Transverse colon (tissue), 4 donors: Measurements from ENCODE around the gene PRCP. TPM values are rescaled to one million over a fixed set of nuclear protein-coding genes. Genes with fewer than 3 reads are reported as not detected.

Experiments used
- DNase-seq: peaks from one replicate; pipeline ENCODE4 v3.0.0-alpha.2; 2019
- H3K27ac ChIP-seq, 4 donors: fragments of 200-600 bp; sonication (generic); 2 replicates each; pipeline ENCODE4 v1.5.1; 2016 to 2018; ENCODE audit warnings: inconsistent platforms in 4 of 4
- H3K27me3 ChIP-seq: fragments of 200-600 bp; sonication (generic); 2 replicates; pipeline ENCODE4 v1.5.1; 2017; ENCODE audit warnings: inconsistent platforms
- H3K36me3 ChIP-seq, 4 donors: fragments of 200-600 bp; sonication (generic); 2 replicates each; pipeline ENCODE4 v1.5.1; 2017 to 2019; ENCODE audit warnings: inconsistent platforms in 4 of 4
- H3K4me1 ChIP-seq, 4 donors: fragments of 200-600 bp; sonication (generic); 2 replicates each; pipeline ENCODE4 v1.5.1; 2017 to 2020; ENCODE audit warnings: inconsistent platforms in 4 of 4
- H3K4me3 ChIP-seq, 4 donors: fragments of 200-600 bp; sonication (generic); 1 replicate in 1 of 4; 2 replicates in 3 of 4; pipeline versions ENCODE4 v1.5.1 to v1.6.1; 2017 to 2019; ENCODE audit warnings: inconsistent platforms in 4 of 4
- H3K9me3 ChIP-seq, 2 donors: fragments of 200-600 bp; sonication (generic); 2 replicates each; pipeline ENCODE4 v1.5.1; 2017 to 2019; ENCODE audit warnings: inconsistent platforms in 2 of 2
- CTCF ChIP-seq, 5 experiments: fragments of 200-600 bp in 3 of 5; fragments of 450-650 bp in 2 of 5; sonication (generic) in 3 of 5; IDR thresholded peaks; 1 replicate in 2 of 5; 2 replicates in 3 of 5; pipeline ENCODE4 v1.5.1; 2016 to 2017; ENCODE audit warnings: antibody characterized with exemption in 5 of 5, inconsistent platforms in 3 of 5, mild to moderate bottlenecking in 2 of 5, moderate library complexity in 1 of 5
- EP300 ChIP-seq: sonication (generic); formaldehyde crosslinking; IDR thresholded peaks from one replicate; pipeline ENCODE4 v1.6.1; 2017; ENCODE audit warnings: antibody characterized with exemption, low read depth
- POLR2A ChIP-seq: fragments of 450-650 bp; IDR thresholded peaks from one replicate; pipeline ENCODE4 v1.6.1; 2016; ENCODE audit warnings: antibody characterized with exemption, mild to moderate bottlenecking, moderate library complexity
- POLR2AphosphoS5 ChIP-seq, 3 donors: sonication (generic); formaldehyde crosslinking; IDR thresholded peaks; one replicate each; pipeline ENCODE4 v1.6.1; 2016; ENCODE audit warnings: antibody characterized with exemption in 3 of 3
- WGBS, 2 donors: methylation state at CpG; one replicate each; pipeline ENCODE4 v1.1.5; 2018; ENCODE audit warnings: low coverage in 1 of 2; 5-methylcytosine and 5-hydroxymethylcytosine counted together
- in situ Hi-C, 4 donors: fragments of 200-750 bp; cut with MboI; loops; one replicate each; pipeline versions ENCODE4 v1.15.0 to v1.15.1; 2017; ENCODE audit warnings: low sequenced_read_pairs in 3 of 4, low pct_ligation_motif_present in 1 of 4, low pct_unique_long_range_greater_than_20kb in 1 of 4
- intact Hi-C: fragments of 100-400 bp; cut with DNase I; formaldehyde crosslinking; loops from one replicate; pipeline ENCODE4 v1.15.1; 2023; ENCODE audit warnings: low total_unique reads
- total RNA-seq, 4 donors: library from RNA; depleted of rRNA; stranded (reverse); fragments of >200 nt; gene quantifications; one replicate each; pipeline ENCODE4 v1.1.0, GENCODE V29; 2016

The PRCP gene
- total RNA-seq, 4 donors from 2014 or later: 20.9 to 34.8 (median 29.9) TPM

- TF ChIP-seq CTCF (IDR thresholded peaks at IDR 0.05) (no peak), POLR2AphosphoS5 (IDR thresholded peaks at IDR 0.05) (no peak), EP300 (no peak), POLR2A (no peak)
- 100% methylated on average over 1 of the region's 1 CpG for WGBS, 2 donors
- no peak overlapping the region for H3K27ac ChIP-seq
- H3K4me1 ChIP-seq: no peaks in the 10 kb centered on the region
- in situ Hi-C loops: no loop called here
- H3K9me3 ChIP-seq: no peaks in the 10 kb centered on the region
- H3K27me3 ChIP-seq: no peaks in the 10 kb centered on the region
- intact Hi-C loops: no loop called here
- no peak for DNase-seq
- H3K4me3 ChIP-seq: no peak overlapping the region
- H3K36me3 ChIP-seq: no peaks in the 10 kb centered on the region
These were observed 71.8 kb downstream of the PRCP start for GRCh38 chr11:82828472-82828871.

- in situ Hi-C loops (no loop called here), intact Hi-C loops (no loop called here)
- Histone ChIP-seq H3K9me3 (no peaks in the 10 kb centered on the region), H3K27ac (no peak overlapping the region), H3K4me3 (no peak overlapping the region), H3K4me1 (no peaks in the 10 kb centered on the region), H3K27me3 (no peaks in the 10 kb centered on the region), H3K36me3 (no peaks in the 10 kb centered on the region)
- TF ChIP-seq EP300: no peak
- DNase-seq: no peak
These were observed 73.7 kb downstream of the PRCP start for GRCh38 chr11:82826526-82826925.

GRCh38 chr11:82823647-82824619 is 76.3 kb downstream of the PRCP start:
- no peak overlapping the region for H3K27ac ChIP-seq
- DNase-seq: no peak
- H3K36me3 ChIP-seq: no peaks in the 10 kb centered on the region
- TF ChIP-seq EP300: no peak
- TF ChIP-seq POLR2A: no peak
- TF ChIP-seq POLR2AphosphoS5 (IDR thresholded peaks at IDR 0.05): no peak
- H3K27me3 ChIP-seq: no peaks in the 10 kb centered on the region
- H3K4me1 ChIP-seq: no peaks in the 10 kb centered on the region
- H3K9me3 ChIP-seq: no peaks in the 10 kb centered on the region
- intact Hi-C loops (no loop called here), in situ Hi-C loops (no loop called here)
- 17 to 27% methylated on average over 2 of the region's 2 CpGs for WGBS, 2 donors
- no peak overlapping the region for H3K4me3 ChIP-seq

GRCh38 chr11:82818409-82819043 is 81.7 kb downstream of the PRCP start:
- intact Hi-C loops (no loop called here), in situ Hi-C loops (no loop called here)
- DNase-seq: no peak

More at GRCh38 chr11:82818409-82819043, 81.7 kb downstream of the PRCP start:
- no peak overlapping the region for H3K27ac ChIP-seq
- no peaks in the 10 kb centered on the region for H3K4me1 ChIP-seq
- H3K36me3 ChIP-seq: no peaks in the 10 kb centered on the region
- H3K9me3 ChIP-seq: no peaks in the 10 kb centered on the region
- TF ChIP-seq POLR2AphosphoS5 (IDR thresholded peaks at IDR 0.05) (no peak), POLR2A (no peak), EP300 (no peak), CTCF (IDR thresholded peaks at IDR 0.05) (no peak)
- 71 to 73% methylated on average over 9 to 10 of the region's 10 CpGs for WGBS, 2 donors
- peaks cover 4% of the 10 kb centered on the region for H3K27me3 ChIP-seq
- H3K4me3 ChIP-seq: no peak overlapping the region
